ENCODE measurements around the gene MOB2.

MOB2 gene

GRCh38 chr11:1470681-1471611 is 15.6 kb downstream of the MOB2 start:
- DNase-seq (ENCODE audit: low spot score) = no peak

GRCh38 chr11:1469911-1470680 is 16.5 kb downstream of the MOB2 start:
- no peak for DNase-seq (ENCODE audit: low spot score)

DNA sequence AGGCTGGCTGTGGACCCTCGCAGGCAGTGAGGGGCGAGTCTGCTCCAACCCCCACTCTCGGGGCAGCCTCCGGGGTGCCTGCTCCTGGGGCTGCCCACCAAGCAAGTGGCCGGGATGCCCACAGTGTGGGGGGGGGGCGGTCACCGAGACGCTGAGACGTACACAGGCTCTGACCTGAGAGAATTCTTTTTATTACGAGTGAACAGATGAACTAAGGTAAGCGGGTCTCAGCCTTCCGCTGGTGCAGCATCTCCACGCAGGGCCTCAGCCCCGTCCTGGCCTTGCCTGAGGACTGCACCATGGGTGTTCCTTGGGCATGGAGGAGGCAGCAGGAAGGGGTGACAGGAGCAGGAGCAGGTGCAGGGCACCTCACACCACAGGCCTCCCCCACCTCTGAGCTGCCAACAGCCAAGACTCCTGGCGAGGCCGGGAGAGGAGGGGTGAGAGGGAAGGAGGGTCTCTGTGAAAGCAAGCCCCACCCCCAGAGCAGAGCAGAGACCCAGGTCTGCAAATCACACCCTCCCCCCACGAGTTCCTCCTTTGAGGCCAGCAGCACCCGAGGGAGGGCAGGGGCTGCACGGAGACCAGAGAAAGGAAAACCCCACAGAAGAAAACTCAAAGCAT is 17.2 kb downstream of the MOB2 start:
- DNase-seq (ENCODE audit: low spot score) = no peak

- no peak for DNase-seq (ENCODE audit: low spot score)
These were observed 18.0 kb downstream of the MOB2 start for GRCh38 chr11:1468473-1469066.

DNA sequence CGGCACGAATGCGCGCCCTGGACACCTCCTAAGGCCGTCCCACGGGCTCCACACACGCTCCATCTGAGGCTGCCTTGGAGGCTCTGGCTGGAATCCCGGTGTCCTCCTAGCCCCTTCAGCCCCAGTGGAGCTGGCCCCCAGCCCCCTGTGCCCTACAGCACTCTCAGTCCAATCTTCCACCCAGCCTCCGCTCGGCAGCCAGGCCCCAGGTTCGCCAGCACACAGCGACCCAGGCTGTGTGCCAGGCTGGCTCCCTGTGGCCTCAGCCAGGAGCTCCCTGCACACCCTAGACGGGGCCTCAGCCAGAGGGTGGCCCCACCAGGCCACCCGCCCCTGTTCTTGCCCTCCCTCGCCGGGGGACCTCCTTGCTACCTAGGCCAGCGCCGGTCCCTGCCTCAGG is 18.6 kb downstream of the MOB2 start:
- DNase-seq (ENCODE audit: low spot score) = no peak

GRCh38 chr11:1467270-1467669 is 19.3 kb downstream of the MOB2 start:
- no peak for DNase-seq (ENCODE audit: low spot score)

- no peak for DNase-seq (ENCODE audit: low spot score)
These were observed 19.8 kb downstream of the MOB2 start for GRCh38 chr11:1466784-1467183.

- DNase-seq (ENCODE audit: low spot score) = no peak
These were observed 23.5 kb downstream of the MOB2 start for GRCh38 chr11:1463056-1463455.

DNA sequence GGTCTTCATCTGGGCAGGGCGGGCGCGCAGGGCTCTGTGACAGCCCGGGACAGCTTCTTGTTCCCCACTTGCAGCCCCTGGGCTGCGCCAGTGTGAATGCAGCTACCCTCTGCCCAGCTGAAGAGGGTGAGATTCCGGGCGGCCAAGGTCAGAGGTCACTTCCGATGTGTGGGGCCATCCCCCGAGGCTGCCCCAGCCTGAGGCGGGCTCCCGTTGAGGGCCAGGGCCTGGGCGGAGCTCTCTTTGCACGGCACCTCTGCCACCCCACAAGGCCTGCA is 23.9 kb downstream of the MOB2 start:
- no peak for DNase-seq (ENCODE audit: low spot score)

GRCh38 chr11:1461826-1462697 is 24.5 kb downstream of the MOB2 start:
- no peak for DNase-seq (ENCODE audit: low spot score)

- no peak for DNase-seq (ENCODE audit: low spot score)
These were observed 25.4 kb downstream of the MOB2 start for GRCh38 chr11:1460986-1461825.

DNA sequence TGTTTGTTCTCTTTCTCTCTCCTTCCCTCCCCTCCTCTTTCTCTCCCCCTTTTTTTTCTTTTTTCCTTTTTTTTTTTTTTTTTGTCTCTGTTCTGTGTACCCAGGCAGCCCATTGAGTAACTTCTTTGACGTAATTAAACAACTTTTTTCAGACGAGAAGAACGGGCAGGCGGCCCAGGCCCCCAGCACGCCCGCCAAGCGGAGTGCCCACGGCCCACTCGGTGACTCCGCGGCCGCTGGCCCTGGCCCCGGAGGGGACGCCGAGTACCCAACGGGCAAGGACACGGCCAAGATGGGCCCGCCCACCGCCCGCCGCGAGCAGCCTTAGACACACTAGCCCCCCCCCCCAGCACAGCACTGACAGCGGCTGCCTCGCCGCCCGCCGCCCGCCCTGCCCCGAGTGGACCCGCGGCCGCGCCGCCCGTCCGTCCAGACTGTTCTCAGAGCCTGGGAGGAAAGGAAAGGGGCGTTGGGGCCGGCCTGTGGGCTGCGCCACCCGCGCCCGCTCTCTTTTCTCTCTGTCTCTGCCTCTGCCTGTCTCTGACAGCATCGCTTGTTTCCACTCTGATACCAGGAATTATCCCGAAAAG is 26.1 kb downstream of the MOB2 start:
- no peak for DNase-seq (ENCODE audit: low spot score)

DNA sequence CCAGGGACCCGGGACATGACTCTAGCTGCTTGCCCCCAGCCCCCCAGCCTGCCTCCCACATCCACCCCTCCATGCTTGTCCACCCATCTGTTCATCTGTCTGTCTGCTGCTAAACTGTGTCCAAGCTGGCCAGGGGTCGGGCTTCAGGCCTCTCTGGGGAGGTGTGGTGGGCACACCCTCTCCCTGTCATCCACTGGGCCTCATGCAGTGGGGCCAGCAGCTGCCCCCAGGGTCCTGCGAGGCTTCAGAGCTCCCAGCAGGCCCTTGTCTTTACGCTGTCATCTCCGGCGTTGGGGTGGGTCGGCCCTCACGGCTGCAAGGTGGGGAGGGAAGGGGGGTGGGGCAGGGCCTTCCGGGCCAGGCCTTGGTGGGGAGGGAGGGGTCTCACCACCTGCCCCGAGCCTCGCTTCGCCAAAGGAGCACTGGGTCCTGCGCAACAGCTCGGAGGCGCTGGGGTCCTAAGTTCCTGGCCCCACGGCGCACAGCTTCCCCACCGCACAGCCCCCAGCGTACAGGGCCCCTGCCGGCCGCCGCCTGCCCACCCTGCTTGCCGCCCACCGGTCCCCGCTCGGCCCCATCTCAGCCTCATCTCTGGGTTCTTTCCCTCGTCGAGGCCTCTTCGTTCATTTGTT is 26.7 kb downstream of the MOB2 start:
- no peak for DNase-seq (ENCODE audit: low spot score)

DNA sequence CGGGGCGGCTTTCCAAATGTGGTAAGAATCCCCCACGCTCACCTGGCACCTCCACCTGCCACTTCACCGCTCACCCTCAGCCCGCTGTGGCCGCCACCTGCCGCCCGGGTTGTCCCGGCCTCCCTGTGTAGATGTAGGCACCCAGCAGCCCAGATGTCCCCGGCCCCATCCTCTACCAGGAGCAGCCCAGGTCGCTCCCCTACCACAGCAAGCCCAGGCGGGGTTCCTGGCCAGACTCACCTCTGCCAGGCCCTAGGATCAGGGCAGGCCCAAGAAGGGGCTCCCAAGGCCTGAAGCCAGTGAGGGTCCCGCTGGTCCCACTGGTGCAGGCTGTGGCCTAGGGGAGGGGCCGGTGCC is 27.4 kb downstream of the MOB2 start:
- DNase-seq (ENCODE audit: low spot score) = no peak

DNA sequence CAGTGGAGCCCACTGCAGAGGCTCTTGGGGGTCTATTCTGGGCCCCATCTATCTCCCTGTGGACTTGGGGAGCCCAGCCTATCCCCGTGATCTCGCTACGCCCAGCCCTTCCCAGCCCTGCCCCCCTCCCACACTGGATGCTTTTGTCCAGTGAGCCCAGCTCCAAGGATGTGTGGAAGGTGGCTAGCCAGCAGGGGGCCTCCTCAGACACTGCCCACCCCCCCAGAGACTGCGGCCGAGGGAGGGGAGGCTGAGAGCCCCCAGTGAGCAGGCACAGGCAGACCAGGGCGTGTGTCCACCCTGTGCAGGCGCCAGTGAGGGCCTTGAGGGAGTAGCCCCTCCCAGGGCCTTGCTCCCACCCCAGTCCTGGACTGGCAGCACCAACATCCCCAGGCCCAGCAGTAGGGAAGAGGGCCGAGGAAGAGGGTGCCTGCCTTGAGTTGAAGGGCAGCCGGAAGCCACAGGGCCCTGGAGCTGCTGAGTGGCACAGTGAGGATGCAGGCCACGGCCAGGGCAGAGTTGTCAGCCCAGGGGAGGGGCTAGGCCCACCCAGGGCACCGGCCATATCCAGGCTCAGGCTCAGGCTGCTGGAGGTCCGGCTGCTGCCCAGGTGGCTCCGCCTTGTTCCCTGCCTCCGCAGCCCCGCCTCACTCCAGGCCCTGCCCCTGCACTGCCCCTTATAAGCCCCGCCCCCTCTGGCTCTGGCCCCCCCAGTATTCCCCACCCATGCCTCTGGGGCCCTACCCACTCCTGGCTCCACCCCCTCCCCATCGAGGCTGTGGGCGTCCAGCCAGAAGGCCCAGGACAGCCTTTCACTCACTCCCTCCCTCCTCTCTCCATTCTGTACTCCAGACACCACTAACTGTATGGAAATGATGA is 28.0 kb downstream of the MOB2 start:
- DNase-seq (ENCODE audit: low spot score) = peak; percentile 25

DNA sequence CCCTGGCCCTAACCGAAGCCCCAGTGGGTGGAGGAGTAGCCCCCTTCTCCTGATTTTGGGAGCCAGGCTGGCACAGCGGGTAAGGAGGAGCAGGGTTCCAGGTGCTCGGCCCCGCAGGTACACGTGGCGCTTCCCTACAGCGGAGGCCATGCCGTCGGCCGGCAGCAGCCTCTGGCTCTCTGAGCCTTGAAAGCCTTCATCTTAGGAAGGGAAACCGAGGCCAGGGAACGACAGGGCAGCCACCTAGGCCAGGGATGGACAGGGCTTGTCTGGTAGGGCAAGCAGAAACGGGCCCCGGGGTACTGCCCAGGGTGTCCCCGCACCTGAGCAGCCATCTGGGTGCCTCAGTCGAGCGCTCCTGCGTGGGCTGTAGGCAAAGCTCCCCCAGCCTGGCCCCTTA is 28.7 kb downstream of the MOB2 start:
- DNase-seq (ENCODE audit: low spot score) = no peak

GRCh38 chr11:1457326-1457680 is 29.3 kb downstream of the MOB2 start:
- no peak for DNase-seq (ENCODE audit: low spot score)

DNA sequence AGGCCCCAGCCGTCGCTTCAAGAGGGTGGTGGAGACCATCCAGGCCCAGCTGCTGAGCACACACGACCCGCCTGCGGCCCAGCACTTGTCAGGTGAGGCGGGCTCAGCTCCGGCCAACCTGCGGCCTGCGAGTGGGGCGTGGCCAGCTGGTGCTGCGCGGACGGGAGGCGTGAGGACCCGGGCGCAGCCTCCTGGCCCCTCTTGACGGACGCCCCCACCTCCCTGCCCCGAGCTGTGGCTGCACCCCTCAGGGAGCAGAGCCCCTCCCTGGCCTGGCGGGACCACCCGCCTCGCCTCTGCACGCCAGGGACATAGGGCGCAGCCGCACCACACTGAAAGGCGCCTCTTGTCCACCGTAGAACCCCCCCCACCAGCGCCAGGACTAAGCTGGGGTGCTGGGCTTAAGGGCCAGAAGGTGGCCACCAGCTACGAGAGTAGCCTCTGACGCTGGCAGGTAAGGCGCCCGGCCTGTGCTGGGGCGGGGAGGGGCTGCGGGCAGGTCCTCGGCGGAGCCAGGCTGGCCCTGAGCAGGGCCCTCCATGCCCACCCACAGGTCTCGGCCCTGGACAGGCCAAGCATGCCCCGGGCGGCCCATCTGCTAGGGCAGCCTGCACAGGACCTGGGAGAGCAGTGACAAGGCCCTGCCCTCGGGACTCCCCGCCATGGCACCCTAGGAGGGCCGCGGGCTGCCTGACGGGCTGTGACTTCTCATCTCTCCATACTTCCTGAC is 29.8 kb downstream of the MOB2 start:
- DNase-seq (ENCODE audit: low spot score) = no peak

Data from RKO (cell line).